ENCODE data around the gene MIS18BP1.

Gene MIS18BP1

GRCh38 chr14:45204241-45204640, 48.8 kb downstream of the MIS18BP1 start:
- Histone ChIP-seq H3K27ac (ENCODE audit: low read depth, low read length) (no peak overlapping the region), H3K36me3 (ENCODE audit: insufficient read depth, low read length) (peaks cover 24% of the 10 kb centered on the region), H2AFZ (ENCODE audit: low read length, unreplicated experiment) (no peak overlapping the region), H3K4me3 (ENCODE audit: low read depth, low read length) (no peak overlapping the region), H3K27me3 (ENCODE audit: insufficient read depth, low read length) (no peaks in the 10 kb centered on the region), H3K4me1 (ENCODE audit: control insufficient read depth, insufficient read depth, low read length, unreplicated experiment) (peaks cover 5% of the 10 kb centered on the region), H3K79me2 (ENCODE audit: control insufficient read depth, insufficient read depth, low read length, unreplicated experiment) (no peaks in the 10 kb centered on the region)

DNA sequence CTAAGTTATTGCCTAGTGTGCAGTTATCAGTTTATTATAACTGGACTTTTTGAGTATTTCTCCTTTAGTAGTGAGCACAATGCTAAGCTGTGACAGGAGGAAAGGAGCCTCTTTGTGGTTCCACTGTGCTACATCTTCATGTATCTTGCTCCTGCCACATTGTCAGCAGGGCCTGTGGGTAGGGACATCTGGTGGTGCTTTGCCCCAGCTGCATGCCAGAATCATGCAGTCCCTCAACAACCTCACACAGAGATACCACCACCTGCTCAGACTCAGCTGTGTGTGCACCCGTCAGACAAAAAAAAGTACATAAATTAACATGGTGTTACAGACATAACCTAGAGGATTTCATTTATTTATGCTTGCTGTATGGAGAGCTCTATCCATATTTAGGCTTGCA, 51.1 kb downstream of the MIS18BP1 start:
- Histone ChIP-seq H3K4me1 (ENCODE audit: control insufficient read depth, insufficient read depth, low read length, unreplicated experiment) (peaks cover 16% of the 10 kb centered on the region), H3K4me3 (ENCODE audit: low read depth, low read length) (no peak overlapping the region), H3K36me3 (ENCODE audit: insufficient read depth, low read length) (peaks cover 20% of the 10 kb centered on the region; the same call in 1 of the 2 replicates), H3K27me3 (ENCODE audit: insufficient read depth, low read length) (no peaks in the 10 kb centered on the region), H3K79me2 (ENCODE audit: control insufficient read depth, insufficient read depth, low read length, unreplicated experiment) (no peaks in the 10 kb centered on the region), H3K27ac (ENCODE audit: low read depth, low read length) (no peak overlapping the region), H2AFZ (ENCODE audit: low read length, unreplicated experiment) (no peak overlapping the region)

DNA sequence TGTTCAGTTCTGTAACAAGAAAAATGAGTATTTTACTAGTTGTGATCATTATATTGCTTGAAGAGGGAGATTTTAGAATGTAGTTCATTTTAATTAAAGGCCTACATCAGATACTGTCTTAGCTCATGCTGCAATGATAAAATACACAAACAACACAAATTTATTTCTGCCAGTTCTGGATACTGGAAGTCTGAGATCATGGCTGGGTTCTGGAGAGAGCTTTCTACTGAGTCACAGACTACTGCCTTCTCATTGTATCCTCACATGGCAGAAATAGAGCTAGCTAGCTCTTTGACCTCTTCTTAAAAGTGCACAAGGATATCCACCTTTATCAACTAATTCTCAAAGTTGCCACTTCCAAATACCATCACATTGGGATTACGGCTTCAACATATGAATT, 53.8 kb downstream of the MIS18BP1 start:
- H3K4me3 ChIP-seq (ENCODE audit: low read depth, low read length): no peak overlapping the region
- peaks cover 14% of the 10 kb centered on the region; the same call in 1 of the 2 replicates for H3K36me3 ChIP-seq (ENCODE audit: insufficient read depth, low read length)
- no peaks in the 10 kb centered on the region for H3K79me2 ChIP-seq (ENCODE audit: control insufficient read depth, insufficient read depth, low read length, unreplicated experiment)
- H3K27me3 ChIP-seq (ENCODE audit: insufficient read depth, low read length): no peaks in the 10 kb centered on the region
- no peak overlapping the region for H2AFZ ChIP-seq (ENCODE audit: low read length, unreplicated experiment)
- H3K4me1 ChIP-seq (ENCODE audit: control insufficient read depth, insufficient read depth, low read length, unreplicated experiment): peaks cover 16% of the 10 kb centered on the region
- peak overlapping the region; percentile 37 for H3K27ac ChIP-seq (ENCODE audit: low read depth, low read length)

DNA sequence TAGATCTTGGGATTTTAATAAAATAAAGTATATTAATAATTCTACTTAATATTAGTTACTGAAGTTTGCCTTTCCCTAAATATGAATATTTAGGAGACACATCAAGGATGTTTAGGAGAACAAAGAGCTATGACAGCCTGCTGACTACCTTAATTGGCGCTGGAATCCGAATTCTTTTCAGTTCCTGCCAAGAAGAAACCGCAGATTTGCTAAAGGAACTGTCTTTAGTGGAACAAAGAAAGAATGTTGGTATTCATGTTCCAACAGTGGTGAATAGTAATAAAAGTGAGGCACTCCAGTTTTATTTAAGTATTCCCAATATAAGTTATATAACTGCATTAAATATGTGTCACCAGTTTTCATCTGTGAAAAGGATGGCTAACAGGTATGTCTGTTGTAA, 54.5 kb downstream of the MIS18BP1 start:
- H2AFZ ChIP-seq (ENCODE audit: low read length, unreplicated experiment): no peak overlapping the region
- peaks cover 11% of the 10 kb centered on the region; the same call in 1 of the 2 replicates for H3K36me3 ChIP-seq (ENCODE audit: insufficient read depth, low read length)
- no peaks in the 10 kb centered on the region for H3K27me3 ChIP-seq (ENCODE audit: insufficient read depth, low read length)
- H3K4me3 ChIP-seq (ENCODE audit: low read depth, low read length): no peak overlapping the region
- H3K79me2 ChIP-seq (ENCODE audit: control insufficient read depth, insufficient read depth, low read length, unreplicated experiment): no peaks in the 10 kb centered on the region
- peaks cover 16% of the 10 kb centered on the region for H3K4me1 ChIP-seq (ENCODE audit: control insufficient read depth, insufficient read depth, low read length, unreplicated experiment)
- peak overlapping the region; percentile 37; the same call in 1 of the 2 replicates for H3K27ac ChIP-seq (ENCODE audit: low read depth, low read length)

GRCh38 chr14:45194964-45195363, 58.0 kb downstream of the MIS18BP1 start:
- H3K27me3 ChIP-seq (ENCODE audit: insufficient read depth, low read length): no peaks in the 10 kb centered on the region
- peaks cover 10% of the 10 kb centered on the region for H3K36me3 ChIP-seq (ENCODE audit: insufficient read depth, low read length)
- no peaks in the 10 kb centered on the region for H3K79me2 ChIP-seq (ENCODE audit: control insufficient read depth, insufficient read depth, low read length, unreplicated experiment)
- peaks cover 16% of the 10 kb centered on the region for H3K4me1 ChIP-seq (ENCODE audit: control insufficient read depth, insufficient read depth, low read length, unreplicated experiment)
- no peak overlapping the region for H2AFZ ChIP-seq (ENCODE audit: low read length, unreplicated experiment)
- no peak overlapping the region for H3K27ac ChIP-seq (ENCODE audit: low read depth, low read length)
- no peak overlapping the region for H3K4me3 ChIP-seq (ENCODE audit: low read depth, low read length)

DNA sequence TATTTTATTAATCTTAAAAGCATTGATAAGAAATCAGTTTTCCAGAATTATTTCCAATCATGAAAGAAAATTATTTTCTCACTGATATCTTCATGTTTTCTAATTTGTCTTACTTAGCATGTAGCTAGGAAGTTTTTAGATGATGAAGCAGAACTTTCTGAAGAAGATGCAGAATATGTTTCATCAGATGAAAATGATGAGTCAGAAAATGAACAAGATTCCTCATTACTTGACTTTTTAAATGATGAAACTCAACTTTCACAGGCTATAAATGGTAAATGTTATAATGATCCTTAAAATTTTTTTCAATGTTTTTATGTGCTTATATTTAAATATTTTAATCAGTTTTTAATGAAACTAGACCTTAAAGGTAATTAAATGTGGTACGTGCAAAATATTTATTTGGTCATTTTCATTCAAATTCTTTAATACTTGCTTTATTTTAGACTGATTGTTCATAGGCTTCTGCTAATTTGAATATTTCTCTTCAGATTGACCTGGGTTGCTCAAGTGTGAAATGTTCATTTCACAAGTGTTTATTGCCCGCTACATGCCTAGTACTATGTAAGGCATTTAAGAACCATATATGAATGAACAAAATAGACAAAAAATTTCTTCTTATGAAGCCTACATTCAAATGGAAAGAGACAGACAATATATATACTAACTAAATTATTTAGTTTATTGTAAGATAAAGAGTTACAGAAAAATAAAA, 67.7 kb downstream of the MIS18BP1 start:
- Histone ChIP-seq H3K4me3 (ENCODE audit: low read depth, low read length) (no peak overlapping the region), H3K4me1 (ENCODE audit: control insufficient read depth, insufficient read depth, low read length, unreplicated experiment) (peaks cover 18% of the 10 kb centered on the region), H2AFZ (ENCODE audit: low read length, unreplicated experiment) (no peak overlapping the region), H3K36me3 (ENCODE audit: insufficient read depth, low read length) (peaks cover 13% of the 10 kb centered on the region), H3K79me2 (ENCODE audit: control insufficient read depth, insufficient read depth, low read length, unreplicated experiment) (no peaks in the 10 kb centered on the region), H3K27me3 (ENCODE audit: insufficient read depth, low read length) (no peaks in the 10 kb centered on the region), H3K27ac (ENCODE audit: low read depth, low read length) (no peak overlapping the region)

GRCh38 chr14:45181806-45182205, 71.2 kb downstream of the MIS18BP1 start:
- peaks cover 29% of the 10 kb centered on the region for H3K4me1 ChIP-seq (ENCODE audit: control insufficient read depth, insufficient read depth, low read length, unreplicated experiment)
- H3K27ac ChIP-seq (ENCODE audit: low read depth, low read length): peak overlapping the region; percentile 69; the same call in 1 of the 2 replicates
- no peak overlapping the region for H2AFZ ChIP-seq (ENCODE audit: low read length, unreplicated experiment)
- no peaks in the 10 kb centered on the region for H3K27me3 ChIP-seq (ENCODE audit: insufficient read depth, low read length)
- H3K79me2 ChIP-seq (ENCODE audit: control insufficient read depth, insufficient read depth, low read length, unreplicated experiment): no peaks in the 10 kb centered on the region
- no peak overlapping the region for H3K4me3 ChIP-seq (ENCODE audit: low read depth, low read length)
- peaks cover 6% of the 10 kb centered on the region; the same call in 1 of the 2 replicates for H3K36me3 ChIP-seq (ENCODE audit: insufficient read depth, low read length)

- Histone ChIP-seq H3K4me3 (ENCODE audit: low read depth, low read length) (0 out of 2 replicates have a peak overlapping the region, but pooled peaks have one; percentile 9), H3K27me3 (ENCODE audit: insufficient read depth, low read length) (no peaks in the 10 kb centered on the region), H2AFZ (ENCODE audit: low read length, unreplicated experiment) (no peak overlapping the region), H3K4me1 (ENCODE audit: control insufficient read depth, insufficient read depth, low read length, unreplicated experiment) (peaks cover 34% of the 10 kb centered on the region), H3K79me2 (ENCODE audit: control insufficient read depth, insufficient read depth, low read length, unreplicated experiment) (no peaks in the 10 kb centered on the region), H3K27ac (ENCODE audit: low read depth, low read length) (peak overlapping the region; percentile 69), H3K36me3 (ENCODE audit: insufficient read depth, low read length) (peaks cover 5% of the 10 kb centered on the region; the same call in 1 of the 2 replicates)
Observed at GRCh38 chr14:45181329-45181728, 71.7 kb downstream of the MIS18BP1 start.

DNA sequence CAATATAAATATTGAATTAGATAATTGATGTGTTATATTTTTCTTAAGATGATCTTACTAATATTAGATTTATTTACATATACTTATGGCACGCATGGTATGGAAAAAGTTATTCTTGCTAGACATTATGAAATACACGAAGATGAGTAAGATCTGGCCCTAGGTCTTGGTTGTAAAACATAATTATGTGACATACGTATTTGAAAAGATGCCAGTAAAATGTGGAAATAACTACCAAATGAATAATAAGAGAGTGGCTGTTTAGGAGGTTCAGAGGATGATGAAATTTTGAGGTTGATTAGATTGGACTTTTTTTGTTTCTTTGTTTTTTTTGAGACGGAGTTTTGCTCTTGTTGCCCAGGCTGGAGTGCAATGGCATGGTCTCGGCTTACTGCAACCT, 75.9 kb downstream of the MIS18BP1 start:
- H3K36me3 ChIP-seq (ENCODE audit: insufficient read depth, low read length): no peaks in the 10 kb centered on the region
- peak overlapping the region; percentile 72 for H3K27ac ChIP-seq (ENCODE audit: low read depth, low read length)
- H3K4me3 ChIP-seq (ENCODE audit: low read depth, low read length): no peak overlapping the region

DNA sequence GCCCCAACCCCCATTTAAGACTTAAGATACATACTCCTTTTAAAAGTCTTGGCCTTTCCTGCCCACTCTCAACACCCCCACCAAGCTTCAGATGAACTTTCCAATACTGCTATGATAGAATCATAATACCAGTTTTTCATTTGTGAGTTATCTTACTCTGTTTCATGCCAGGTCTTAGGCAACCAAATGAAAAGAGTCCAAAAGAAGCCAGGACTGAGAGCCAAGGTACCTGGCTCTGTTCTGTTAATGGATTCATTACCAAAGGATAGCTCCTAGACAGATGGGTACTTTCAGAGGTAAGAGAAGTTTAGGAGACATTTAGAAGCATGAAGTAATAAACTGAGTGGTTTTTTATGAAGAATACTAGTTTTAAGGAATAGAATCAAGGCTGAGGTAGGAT, 83.1 kb downstream of the MIS18BP1 start:
- Histone ChIP-seq H3K27me3 (ENCODE audit: insufficient read depth, low read length) (no peaks in the 10 kb centered on the region), H3K79me2 (ENCODE audit: control insufficient read depth, insufficient read depth, low read length, unreplicated experiment) (no peaks in the 10 kb centered on the region), H3K4me1 (ENCODE audit: control insufficient read depth, insufficient read depth, low read length, unreplicated experiment) (no peaks in the 10 kb centered on the region), H3K36me3 (ENCODE audit: insufficient read depth, low read length) (peaks cover 10% of the 10 kb centered on the region; the same call in 1 of the 2 replicates), H3K27ac (ENCODE audit: low read depth, low read length) (no peak overlapping the region), H3K4me3 (ENCODE audit: low read depth, low read length) (no peak overlapping the region), H2AFZ (ENCODE audit: low read length, unreplicated experiment) (no peak overlapping the region)

More for the DNA sequence above, 75.9 kb downstream of the MIS18BP1 start:
- H2AFZ ChIP-seq (ENCODE audit: low read length, unreplicated experiment): no peak overlapping the region
- H3K4me1 ChIP-seq (ENCODE audit: control insufficient read depth, insufficient read depth, low read length, unreplicated experiment): peaks cover 32% of the 10 kb centered on the region
- H3K27me3 ChIP-seq (ENCODE audit: insufficient read depth, low read length): no peaks in the 10 kb centered on the region
- no peaks in the 10 kb centered on the region for H3K79me2 ChIP-seq (ENCODE audit: control insufficient read depth, insufficient read depth, low read length, unreplicated experiment)

DNA sequence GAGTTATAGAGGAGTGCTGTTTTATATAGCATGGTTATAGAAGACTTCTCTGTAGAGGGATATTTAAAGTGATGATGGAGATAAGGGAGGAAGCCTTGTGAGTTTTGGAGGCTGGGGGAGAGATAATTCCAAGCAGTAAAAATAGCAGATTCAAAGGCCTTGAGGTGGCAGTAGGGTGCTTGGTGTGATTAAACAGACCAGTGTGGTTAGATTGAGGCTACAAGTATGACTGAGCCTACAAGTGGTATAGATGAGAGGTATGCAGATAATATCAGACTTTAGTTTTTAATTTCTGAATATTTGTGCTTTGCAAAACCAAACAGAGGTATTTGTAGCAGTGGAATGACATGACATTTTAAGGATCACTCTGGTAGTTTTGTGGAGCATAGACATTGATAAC, 96.9 kb downstream of the MIS18BP1 start:
- H3K4me1 ChIP-seq (ENCODE audit: control insufficient read depth, insufficient read depth, low read length, unreplicated experiment): no peaks in the 10 kb centered on the region
- no peaks in the 10 kb centered on the region for H3K79me2 ChIP-seq (ENCODE audit: control insufficient read depth, insufficient read depth, low read length, unreplicated experiment)
- H2AFZ ChIP-seq (ENCODE audit: low read length, unreplicated experiment): no peak overlapping the region
- no peak overlapping the region for H3K27ac ChIP-seq (ENCODE audit: low read depth, low read length)
- no peak overlapping the region for H3K4me3 ChIP-seq (ENCODE audit: low read depth, low read length)
- H3K27me3 ChIP-seq (ENCODE audit: insufficient read depth, low read length): no peaks in the 10 kb centered on the region
- no peaks in the 10 kb centered on the region; the same call in 1 of the 2 replicates for H3K36me3 ChIP-seq (ENCODE audit: insufficient read depth, low read length)
